ENCODE data around the gene PPA1. TPM values are rescaled to one million over a fixed set of nuclear protein-coding genes. Genes with fewer than 3 reads are reported as not detected.

Gene PPA1
- 10 to 100 TPM; 54.8 to 83.3 (median 75.5) TPM for total RNA-seq
- 100 to 1,000 TPM; 120 to 133 (median 121) TPM for polyA plus RNA-seq
- long read RNA-seq, donor 1, transcript PPA1-202 (11 exons, 1,295 nt), result major isoform, 47 of 90 reads
- long read RNA-seq, donor 1, partial matches to known transcripts, result 42 of 90 reads
- long read RNA-seq, donor 1, other reads (novel, unspliced or antisense), result 0 of 90 reads
- long read RNA-seq, donor 2, transcript PPA1-202 (11 exons, 1,295 nt), result major isoform, 37 of 133 reads
- long read RNA-seq, donor 2, partial matches to known transcripts, result 96 of 133 reads
- long read RNA-seq, donor 2, other reads (novel, unspliced or antisense), result 0 of 133 reads

GRCh38 chr10:70233109-70233938 lies at the start of gene PPA1:
TSS of gene PPA1 (minus strand) at chr10:70233429. CDS start at chr10:70233327, 102 bp downstream.
- TF ChIP-seq POLR2AphosphoS5 (IDR thresholded peaks at IDR 0.05) (peak; percentile 93 to 97 (median 97)), POLR2A (IDR thresholded peaks at IDR 0.05) (peak in 1 of 3 donors; percentile 79)
- TF ChIP-seq, protein P1, sequence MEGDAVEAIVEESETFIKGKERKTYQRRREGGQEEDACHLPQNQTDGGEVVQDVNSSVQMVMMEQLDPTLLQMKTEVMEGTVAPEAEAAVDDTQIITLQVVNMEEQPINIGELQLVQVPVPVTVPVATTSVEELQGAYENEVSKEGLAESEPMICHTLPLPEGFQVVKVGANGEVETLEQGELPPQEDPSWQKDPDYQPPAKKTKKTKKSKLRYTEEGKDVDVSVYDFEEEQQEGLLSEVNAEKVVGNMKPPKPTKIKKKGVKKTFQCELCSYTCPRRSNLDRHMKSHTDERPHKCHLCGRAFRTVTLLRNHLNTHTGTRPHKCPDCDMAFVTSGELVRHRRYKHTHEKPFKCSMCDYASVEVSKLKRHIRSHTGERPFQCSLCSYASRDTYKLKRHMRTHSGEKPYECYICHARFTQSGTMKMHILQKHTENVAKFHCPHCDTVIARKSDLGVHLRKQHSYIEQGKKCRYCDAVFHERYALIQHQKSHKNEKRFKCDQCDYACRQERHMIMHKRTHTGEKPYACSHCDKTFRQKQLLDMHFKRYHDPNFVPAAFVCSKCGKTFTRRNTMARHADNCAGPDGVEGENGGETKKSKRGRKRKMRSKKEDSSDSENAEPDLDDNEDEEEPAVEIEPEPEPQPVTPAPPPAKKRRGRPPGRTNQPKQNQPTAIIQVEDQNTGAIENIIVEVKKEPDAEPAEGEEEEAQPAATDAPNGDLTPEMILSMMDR (IDR thresholded peaks at IDR 0.05 in 8 of 11, conservative IDR thresholded peaks at IDR 0.05 in 3 of 11), result peak in 7 of 11 experiments; percentile 6 to 43 (median 27)
- Histone ChIP-seq H3K27me3 (replicated peaks in 1 of 7) (no peaks in the 10 kb centered on the region), H3K27ac (peak within 1 kb of the TSS; percentile 72 to 89 (median 76)), H3K36me3 (peaks cover 0 to 17% (median 8%) of the 10 kb centered on the region in 6 donors), H3K4me3 (peak within 1 kb of the TSS; percentile 78 to 98 (median 91)), H3K9me3 (no peaks in the 10 kb centered on the region), H3K4me1 (peaks cover 9 to 55% (median 26%) of the 10 kb centered on the region in 6 donors)
- intact Hi-C loops (cut with DNase I; ENCODE audit: low total_unique reads), result no loop called here
- WGBS, 5 donors, result 0 to 1% (median 0%) methylated on average over 17 to 74 of the region's 74 CpGs
- peak; percentile 100 for DNase-seq

DNA sequence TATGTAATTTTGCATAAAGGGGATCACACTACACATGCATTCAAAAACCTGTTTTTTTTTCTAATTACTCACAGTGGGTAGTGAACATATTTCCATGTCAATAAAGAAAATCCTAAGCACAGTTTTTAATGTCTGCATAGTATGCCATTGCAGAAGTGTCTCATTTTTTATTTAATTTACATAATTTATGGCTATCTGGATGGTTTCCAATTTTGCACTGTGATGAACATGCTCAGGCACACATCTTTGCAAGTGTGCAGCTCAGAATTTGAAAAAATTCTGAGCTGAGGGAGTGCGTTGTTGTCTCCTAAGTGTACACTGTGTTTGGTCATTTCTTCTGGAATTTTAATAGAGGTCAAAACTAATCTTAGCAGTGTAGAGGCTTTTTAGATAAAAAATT lies 48.4 kb upstream of the PPA1 start:
- intact Hi-C loops (cut with DNase I; ENCODE audit: low total_unique reads), result no loop called here

DNA sequence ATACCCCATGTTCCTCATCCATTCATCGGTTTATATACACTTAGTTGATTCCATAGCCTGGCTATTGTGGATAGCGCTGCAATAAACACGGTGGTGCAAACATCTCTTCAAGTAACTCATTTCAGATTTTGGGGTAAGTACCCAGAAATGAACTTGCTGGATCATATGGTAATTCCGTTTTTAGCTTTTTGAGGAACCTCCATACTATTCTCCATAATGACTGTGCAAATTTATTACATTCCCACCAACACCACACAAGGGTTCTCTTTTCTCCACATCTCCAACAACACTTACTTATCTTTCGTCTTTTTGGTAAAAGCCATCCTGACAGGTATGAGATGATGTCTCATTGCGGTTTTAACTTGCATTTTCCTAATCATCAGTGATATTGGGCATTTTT lies 46.9 kb upstream of the PPA1 start:
- Histone ChIP-seq H3K36me3 (no peaks in the 10 kb centered on the region), H3K4me1 (peaks cover 0 to 34% (median 14%) of the 10 kb centered on the region in 6 donors), H3K4me3 (no peak overlapping the region), H3K27me3 (replicated peaks in 1 of 7) (peaks cover 0 to 35% (median 16%) of the 10 kb centered on the region in 7 donors), H3K9me3 (peaks cover 0 to 12% (median 6%) of the 10 kb centered on the region in 8 donors), H3K27ac (no peak overlapping the region)
- intact Hi-C loops (cut with DNase I; ENCODE audit: low total_unique reads), result no loop called here
- WGBS, 5 donors, result 77 to 89% (median 80%) methylated on average over 6 of the region's 6 CpGs
- TF ChIP-seq, protein P1 (IDR thresholded peaks at IDR 0.05 in 8 of 11, conservative IDR thresholded peaks at IDR 0.05 in 3 of 11), result no peak
- TF ChIP-seq POLR2AphosphoS5 (IDR thresholded peaks at IDR 0.05) (no peak), POLR2A (IDR thresholded peaks at IDR 0.05) (no peak)
- DNase-seq, result no peak

More for the DNA sequence above, 48.4 kb upstream of the PPA1 start:
- Histone ChIP-seq H3K27ac (no peak overlapping the region), H3K36me3 (no peaks in the 10 kb centered on the region), H3K4me3 (no peak overlapping the region), H3K27me3 (replicated peaks in 1 of 7) (peaks cover 0 to 50% (median 20%) of the 10 kb centered on the region in 7 donors), H3K4me1 (peaks cover 0 to 31% (median 14%) of the 10 kb centered on the region in 6 donors), H3K9me3 (peaks cover 0 to 4% (median 0%) of the 10 kb centered on the region in 8 donors)
- no peak for DNase-seq
- WGBS, 5 donors, result 59 to 91% (median 73%) methylated on average over 1 of the region's 1 CpG
- TF ChIP-seq, protein P1 (IDR thresholded peaks at IDR 0.05 in 8 of 11, conservative IDR thresholded peaks at IDR 0.05 in 3 of 11), result no peak
- no peak for TF ChIP-seq POLR2AphosphoS5 (IDR thresholded peaks at IDR 0.05)
- no peak for TF ChIP-seq POLR2A (IDR thresholded peaks at IDR 0.05)

Data from spleen (tissue), 13 donors.